GM12878 (cell line): ENCODE results near the gene CMYA5. TPM values are rescaled to one million over a fixed set of nuclear protein-coding genes. Genes with fewer than 3 reads are reported as not detected.

Source experiments
- ATAC-seq: fragments of 200-7000 bp; cut with Tn5 transposase; 3 replicates; pipeline ENCODE4 v1.9.1; 2020; ENCODE audit warnings: mild to moderate bottlenecking, moderate library complexity
- BruUV-seq: library from RNA; stranded (reverse); fragments of 400-500 nt; replicated peaks from 2 replicates; lab custom pipeline; 2021; lab: Mats Ljungman, UMichigan
- CTCF ChIA-PET: fragments of 300-600 bp; sonication (Branson Sonifier 250); formaldehyde crosslinking; extraction: SDS; loops from one replicate; lab custom pipeline; 2021; ENCODE audit warnings: inconsistent platforms; lab: Yijun Ruan, JAX
- POLR2A ChIA-PET: fragments of 350-600 bp; formaldehyde crosslinking; extraction: SDS; loops from one replicate; lab custom pipeline; 2021; ENCODE audit warnings: inconsistent platforms; lab: Charles Lee
- RAD21 ChIA-PET: fragments of 300-600 bp; sonication (Branson Sonifier 250); formaldehyde crosslinking; loops from one replicate; lab custom pipeline; 2023; ENCODE audit warnings: antibody characterized with exemption; ENCODE audit not compliant: unreplicated experiment; lab: Charles Lee
- SMC1A ChIA-PET: fragments of 300-600 bp; sonication (Branson Sonifier 250); formaldehyde crosslinking; loops from one replicate; lab custom pipeline; 2023; ENCODE audit not compliant: unreplicated experiment, uncharacterized antibody; lab: Charles Lee
- DNase-seq: peaks from one replicate; pipeline ENCODE4 v3.0.0-alpha.2; 2011; ENCODE audit warnings: low read depth, low spot score
- FAIRE-seq: peaks from 3 replicates; lab custom pipeline; 2011; peaks lifted over from hg19 to GRCh38; lab: Jason Lieb, UNC
- H2AFZ ChIP-seq: 2 replicates; pipeline ENCODE4 v1.6.0; 2011; ENCODE audit warnings: low read depth, low read length, control low read depth; ENCODE audit not compliant: control insufficient read depth
- H3K27ac ChIP-seq: 2 replicates; pipeline ENCODE4 v1.5.1; 2011; ENCODE audit warnings: control low read depth; ENCODE audit not compliant: control insufficient read depth, insufficient read depth
- H3K27me3 ChIP-seq, 2 experiments: replicated peaks in 1 of 2; 2 replicates each; pipeline versions ENCODE4 v1.6.0 to v1.6.1; 2011; ENCODE audit warnings: low read length in 1 of 2; ENCODE audit not compliant: control insufficient read depth in 2 of 2, insufficient read depth in 2 of 2
- H3K36me3 ChIP-seq, 2 experiments: 2 replicates each; pipeline ENCODE4 v1.5.1; 2011; ENCODE audit warnings: low read length in 1 of 2; ENCODE audit not compliant: control insufficient read depth in 2 of 2, insufficient read depth in 2 of 2
- H3K4me1 ChIP-seq: 2 replicates; pipeline ENCODE4 v1.6.1; 2011; ENCODE audit warnings: mild to moderate bottlenecking, low read length, moderate library complexity, mixed read lengths; ENCODE audit not compliant: control insufficient read depth, insufficient read depth
- H3K4me2 ChIP-seq: 2 replicates; pipeline ENCODE4 v1.6.0; 2011; ENCODE audit warnings: control low read depth; ENCODE audit not compliant: control insufficient read depth, insufficient read depth
- H3K4me3 ChIP-seq: fragments of 200-600 bp; sonication (generic); 2 replicates; pipeline ENCODE4 v1.5.1; 2016
- H3K79me2 ChIP-seq: 2 replicates; pipeline ENCODE4 v1.6.0; 2011; ENCODE audit warnings: low read length; ENCODE audit not compliant: control insufficient read depth, insufficient read depth
- H3K9ac ChIP-seq: 2 replicates; pipeline ENCODE4 v1.8.0; 2011; ENCODE audit warnings: low read length, control low read depth, mixed read lengths; ENCODE audit not compliant: control insufficient read depth, insufficient read depth
- H3K9me3 ChIP-seq: replicated peaks from 3 replicates; pipeline ENCODE4 v1.5.1; 2011; ENCODE audit warnings: mild to moderate bottlenecking, low read length; ENCODE audit not compliant: control insufficient read depth, insufficient read depth
- H4K20me1 ChIP-seq: 2 replicates; pipeline ENCODE4 v1.6.0; 2011; ENCODE audit not compliant: control insufficient read depth, insufficient read depth
- ATF7 ChIP-seq: fragments of 450-650 bp; IDR thresholded peaks from 2 replicates; pipeline ENCODE4 v1.6.1; 2016; ENCODE audit warnings: low read depth, mild to moderate bottlenecking
- BACH1 ChIP-seq: fragments of 450-650 bp; IDR thresholded peaks from 2 replicates; pipeline ENCODE4 v1.6.1; 2017; ENCODE audit warnings: mild to moderate bottlenecking, borderline replicate concordance
- BMI1 ChIP-seq: fragments of 450-650 bp; IDR thresholded peaks from 2 replicates; pipeline ENCODE4 v1.6.1; 2016; ENCODE audit warnings: mild to moderate bottlenecking, moderate library complexity, borderline replicate concordance
- BRCA1 ChIP-seq: IDR thresholded peaks from 2 replicates; pipeline ENCODE4 v1.6.1; 2011; ENCODE audit warnings: low read depth, low read length, improper control_type of control experiment
- CHD4 ChIP-seq: fragments of 200-600 bp; sonication (generic); IDR thresholded peaks from 2 replicates; pipeline ENCODE4 v1.6.1; 2016; ENCODE audit warnings: mild to moderate bottlenecking
- CREB1 ChIP-seq: IDR thresholded peaks from 2 replicates; pipeline ENCODE4 v1.6.1; 2012; ENCODE audit warnings: low read depth, mild to moderate bottlenecking, inconsistent platforms
- EGR1 ChIP-seq, 2 experiments: IDR thresholded peaks; 1 replicate in 1 of 2; 2 replicates in 1 of 2; pipeline ENCODE4 v1.6.1; 2011 to 2012; ENCODE audit warnings: low read depth in 2 of 2, low read length in 2 of 2, borderline replicate concordance in 1 of 2, mild to moderate bottlenecking in 1 of 2, moderate library complexity in 1 of 2
- ESRRA ChIP-seq: IDR thresholded peaks from 2 replicates; pipeline ENCODE4 v1.6.1; 2012; ENCODE audit warnings: mild to moderate bottlenecking, low read length, improper control_type of control experiment
- SREBF1 ChIP-seq: IDR thresholded peaks from 2 replicates; pipeline ENCODE4 v1.6.1; 2012; ENCODE audit warnings: mild to moderate bottlenecking, low read length
- YBX1 ChIP-seq: fragments of 450-650 bp; IDR thresholded peaks from 2 replicates; pipeline ENCODE4 v1.6.1; 2016; ENCODE audit warnings: antibody characterized with exemption
- WGBS: methylation state at CpG from one replicate; pipeline ENCODE4 v1.1.6; 2016; ENCODE audit warnings: low lambda C conversion rate; ENCODE audit not compliant: insufficient replicate concordance, insufficient coverage; ENCODE audit errors: missing lambda C conversion rate; 5-methylcytosine and 5-hydroxymethylcytosine counted together
- in situ Hi-C: fragments of 300-500 bp; cut with MboI; formaldehyde crosslinking; loops from 9 replicates; pipeline ENCODE4 v1.14.3; 2018; ENCODE audit warnings: mixed read lengths
- intact Hi-C: fragments of 100-400 bp; cut with micrococcal nuclease; formaldehyde crosslinking; loops from one replicate; pipeline ENCODE4 v1.14.2; 2022; ENCODE audit not compliant: unreplicated experiment
- polyA plus RNA-seq, 11 experiments: library from polyadenylated mRNA; depleted of rRNA in 4 of 11; unstranded in 6 of 11; stranded (reverse) in 5 of 11; fragments of >200 nt; fragmentation: Nextera tagmentation in 4 of 11; fragmentation: Illumina TruSeq in 1 of 11; extraction: Ambion mirVana in 4 of 11; extraction: Trizol in 1 of 11; gene quantifications; 1 replicate in 1 of 11; 2 replicates in 10 of 11; pipeline versions ENCODE4 v1.2.1 to v1.2.3, GENCODE V29; 2011 to 2016; ENCODE audit warnings: inconsistent platforms in 2 of 11, missing spikeins in 2 of 11, low read depth in 1 of 11
- total RNA-seq, 4 experiments: library from RNA; depleted of rRNA in 3 of 4; stranded (reverse); fragments of >200 nt in 3 of 4; fragmentation: Illumina TruSeq in 1 of 4; extraction: Trizol in 1 of 4; gene quantifications; 2 replicates each; pipeline versions ENCODE4 v1.2.1 to v1.2.3, GENCODE V29; 2013 to 2021
- TF ChIP-seq, protein P1 (sequence below): fragments of 150-350 bp; IDR thresholded peaks from 2 replicates; pipeline ENCODE4 v1.6.1; 2016; ENCODE audit warnings: low read depth, low read length

The CMYA5 gene
- total and polyA plus RNA-seq, 10 of the 15 experiments (the other 5 are each of a cell fraction or from before 2014, with no cell fraction given): 0.01 to 0.34 (median 0.16) TPM; not detected in 1

DNA sequence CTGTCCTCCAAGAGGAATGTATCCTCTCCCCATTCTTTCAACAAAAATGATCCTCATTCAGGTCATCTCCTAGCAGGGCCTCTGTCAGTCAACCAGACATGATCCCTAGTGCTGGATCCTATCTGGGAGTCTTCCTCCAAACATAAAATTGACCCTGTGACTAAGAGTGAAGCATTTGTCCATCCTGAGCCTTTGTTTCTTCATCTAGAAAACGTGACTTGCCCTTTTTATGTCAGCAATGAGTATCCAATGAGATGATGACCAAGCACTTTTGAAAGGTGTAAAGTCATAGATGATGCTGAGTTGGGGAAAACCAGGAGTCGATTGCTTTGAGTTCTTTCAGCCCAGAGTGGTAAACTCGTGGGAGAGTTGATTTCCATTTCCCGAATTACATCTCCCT is 143.3 kb downstream of the CMYA5 start:
- Histone ChIP-seq H4K20me1 (no peaks in the 10 kb centered on the region), H3K79me2 (no peaks in the 10 kb centered on the region), H3K4me1 (no peaks in the 10 kb centered on the region)
- CTCF ChIA-PET: no interaction called here
- no peak for FAIRE-seq
- TF ChIP-seq EGR1 (IDR thresholded peaks at IDR 0.05; ENCODE audit: borderline replicate concordance in 1 of 2, low read depth in 2 of 2, low read length in 2 of 2) (no peak), SREBF1 (no peak), ATF7 (no peak), ESRRA (no peak), CHD4 (no peak), BMI1 (no peak), YBX1 (no peak), BRCA1 (no peak), CREB1 (no peak), BACH1 (no peak)
- TF ChIP-seq, protein P1, sequence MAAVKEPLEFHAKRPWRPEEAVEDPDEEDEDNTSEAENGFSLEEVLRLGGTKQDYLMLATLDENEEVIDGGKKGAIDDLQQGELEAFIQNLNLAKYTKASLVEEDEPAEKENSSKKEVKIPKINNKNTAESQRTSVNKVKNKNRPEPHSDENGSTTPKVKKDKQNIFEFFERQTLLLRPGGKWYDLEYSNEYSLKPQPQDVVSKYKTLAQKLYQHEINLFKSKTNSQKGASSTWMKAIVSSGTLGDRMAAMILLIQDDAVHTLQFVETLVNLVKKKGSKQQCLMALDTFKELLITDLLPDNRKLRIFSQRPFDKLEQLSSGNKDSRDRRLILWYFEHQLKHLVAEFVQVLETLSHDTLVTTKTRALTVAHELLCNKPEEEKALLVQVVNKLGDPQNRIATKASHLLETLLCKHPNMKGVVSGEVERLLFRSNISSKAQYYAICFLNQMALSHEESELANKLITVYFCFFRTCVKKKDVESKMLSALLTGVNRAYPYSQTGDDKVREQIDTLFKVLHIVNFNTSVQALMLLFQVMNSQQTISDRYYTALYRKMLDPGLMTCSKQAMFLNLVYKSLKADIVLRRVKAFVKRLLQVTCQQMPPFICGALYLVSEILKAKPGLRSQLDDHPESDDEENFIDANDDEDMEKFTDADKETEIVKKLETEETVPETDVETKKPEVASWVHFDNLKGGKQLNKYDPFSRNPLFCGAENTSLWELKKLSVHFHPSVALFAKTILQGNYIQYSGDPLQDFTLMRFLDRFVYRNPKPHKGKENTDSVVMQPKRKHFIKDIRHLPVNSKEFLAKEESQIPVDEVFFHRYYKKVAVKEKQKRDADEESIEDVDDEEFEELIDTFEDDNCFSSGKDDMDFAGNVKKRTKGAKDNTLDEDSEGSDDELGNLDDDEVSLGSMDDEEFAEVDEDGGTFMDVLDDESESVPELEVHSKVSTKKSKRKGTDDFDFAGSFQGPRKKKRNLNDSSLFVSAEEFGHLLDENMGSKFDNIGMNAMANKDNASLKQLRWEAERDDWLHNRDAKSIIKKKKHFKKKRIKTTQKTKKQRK: no peak
- TF ChIP-seq, all 136 proteins: peak for 0
- Histone ChIP-seq H3K27ac (no peak overlapping the region), H3K9me3 (no peaks in the 10 kb centered on the region), H3K4me2 (no peak overlapping the region), H2AFZ (no peak overlapping the region), H3K9ac (no peak overlapping the region), H3K27me3 (peaks cover 0 to 2% of the 10 kb centered on the region in 2 experiments; a peak in 2 of 4 replicates), H3K4me3 (no peak overlapping the region), H3K36me3 (no peaks in the 10 kb centered on the region)
- BruUV-seq: no TSS peak
- RAD21 ChIA-PET: no interaction called here
- in situ Hi-C loops (no loop called here), intact Hi-C loops (no loop called here)
- WGBS: 3% methylated on average over 4 of the region's 4 CpGs
- ATAC-seq (no peak), DNase-seq (no peak)
- POLR2A ChIA-PET: no interaction called here
- SMC1A ChIA-PET: no interaction called here
